ENCODE results near the gene MRPL18.
"Not testable (repeated sequence)": the region's sequence is repeated elsewhere in the genome, so short reads cannot be mapped to it uniquely, and the experiment has no call there.

The MRPL18 gene

GRCh38 chr6:159772196-159772595 is 18.1 kb upstream of the MRPL18 start:
- no peak for DNase-seq (ENCODE audit: low read depth, low spot score)

- no peak for DNase-seq (ENCODE audit: low read depth, low spot score)
Measured at GRCh38 chr6:159777240-159777904, 12.9 kb upstream of the MRPL18 start.

DNA sequence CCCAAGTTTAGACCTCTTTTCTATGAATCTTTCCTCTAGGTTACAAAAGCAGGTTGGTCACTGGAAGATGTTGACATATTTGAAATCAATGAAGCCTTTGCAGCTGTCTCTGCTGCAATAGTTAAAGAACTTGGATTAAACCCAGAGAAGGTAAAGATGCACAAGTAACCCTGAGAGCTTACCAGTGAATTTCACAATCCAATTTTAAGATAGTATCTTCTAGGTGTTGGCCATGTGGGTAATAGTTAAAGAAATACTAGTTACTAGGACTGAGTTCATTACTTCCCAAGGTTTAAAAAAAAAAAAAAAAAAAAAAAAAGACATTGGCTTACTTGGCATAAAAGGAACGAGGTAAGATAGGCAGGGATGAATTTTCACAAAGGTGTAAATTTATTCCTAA is 12.1 kb upstream of the MRPL18 start:
- DNase-seq (ENCODE audit: low read depth, low spot score): no peak

DNA sequence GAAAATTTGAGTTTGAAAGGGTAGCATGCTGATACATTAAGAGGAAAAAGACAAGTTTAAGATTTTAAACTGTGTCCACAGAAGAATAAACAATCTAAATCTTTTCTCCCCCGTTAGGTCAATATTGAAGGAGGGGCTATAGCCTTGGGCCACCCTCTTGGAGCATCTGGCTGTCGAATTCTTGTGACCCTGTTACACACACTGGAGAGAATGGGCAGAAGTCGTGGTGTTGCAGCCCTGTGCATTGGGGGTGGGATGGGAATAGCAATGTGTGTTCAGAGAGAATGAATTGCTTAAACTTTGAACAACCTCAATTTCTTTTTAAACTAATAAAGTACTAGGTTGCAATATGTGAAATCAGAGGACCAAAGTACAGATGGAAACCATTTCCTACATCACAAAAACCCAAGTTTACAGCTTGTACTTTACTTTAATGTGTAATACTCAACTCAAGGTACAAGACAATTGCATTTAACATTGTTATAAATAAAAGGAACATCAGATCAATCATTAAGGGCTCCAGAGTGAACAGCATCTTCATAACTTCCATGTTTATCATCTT is 11.6 kb upstream of the MRPL18 start:
- no peak for DNase-seq (ENCODE audit: low read depth, low spot score)

DNA sequence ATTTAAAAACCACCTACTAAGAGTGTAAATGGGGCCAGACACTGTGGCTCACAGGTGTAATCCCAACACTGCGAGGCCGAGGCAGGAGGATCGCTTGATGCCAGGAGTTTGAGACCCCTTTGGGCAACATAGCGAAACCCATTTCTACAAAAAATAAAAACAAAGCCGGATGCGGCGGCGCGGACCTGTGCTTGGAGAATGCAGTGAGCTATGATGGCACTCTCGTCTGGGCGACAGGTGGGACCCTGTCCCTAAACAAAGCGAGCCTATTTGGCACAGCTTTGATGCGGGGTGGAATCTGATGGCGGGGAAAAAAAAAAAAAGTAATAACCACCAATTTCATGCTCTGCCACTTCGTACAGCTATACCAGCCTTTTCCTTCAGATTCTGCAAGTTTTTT is 2.0 kb upstream of the MRPL18 start:
- no peak for DNase-seq (ENCODE audit: low read depth, low spot score)

DNA sequence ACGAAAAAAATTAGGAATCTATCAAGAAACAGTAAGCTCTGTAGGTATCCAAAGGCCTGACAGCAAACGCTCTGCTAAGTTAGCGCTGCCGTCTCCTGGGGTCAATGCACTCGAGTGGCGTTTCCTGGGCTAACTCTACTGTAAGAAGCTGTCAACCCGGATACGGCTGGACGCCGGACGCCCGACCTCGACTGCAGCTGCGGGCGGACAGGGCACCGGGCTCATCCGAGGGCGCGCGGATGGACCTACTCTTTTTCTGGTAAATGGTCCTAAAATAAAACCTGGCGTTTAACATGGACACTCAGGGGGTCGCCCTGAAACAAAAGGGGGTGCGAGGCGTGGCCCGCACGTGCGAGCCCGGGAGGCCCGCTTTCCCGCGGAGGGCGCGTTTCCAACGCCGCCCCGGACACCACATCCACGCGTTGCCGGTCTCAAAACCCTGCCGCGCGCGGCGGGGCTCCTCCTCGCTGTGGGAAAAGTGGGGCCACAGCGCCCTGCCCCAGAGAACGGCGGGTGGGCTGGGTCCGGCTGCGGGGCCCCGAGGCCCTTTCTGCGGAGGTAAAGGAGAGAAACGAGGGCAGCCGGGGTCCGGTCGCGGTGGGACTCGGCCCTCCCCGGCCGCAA is 1.4 kb upstream of the MRPL18 start:
- DNase-seq (ENCODE audit: low read depth, low spot score): no peak

DNA sequence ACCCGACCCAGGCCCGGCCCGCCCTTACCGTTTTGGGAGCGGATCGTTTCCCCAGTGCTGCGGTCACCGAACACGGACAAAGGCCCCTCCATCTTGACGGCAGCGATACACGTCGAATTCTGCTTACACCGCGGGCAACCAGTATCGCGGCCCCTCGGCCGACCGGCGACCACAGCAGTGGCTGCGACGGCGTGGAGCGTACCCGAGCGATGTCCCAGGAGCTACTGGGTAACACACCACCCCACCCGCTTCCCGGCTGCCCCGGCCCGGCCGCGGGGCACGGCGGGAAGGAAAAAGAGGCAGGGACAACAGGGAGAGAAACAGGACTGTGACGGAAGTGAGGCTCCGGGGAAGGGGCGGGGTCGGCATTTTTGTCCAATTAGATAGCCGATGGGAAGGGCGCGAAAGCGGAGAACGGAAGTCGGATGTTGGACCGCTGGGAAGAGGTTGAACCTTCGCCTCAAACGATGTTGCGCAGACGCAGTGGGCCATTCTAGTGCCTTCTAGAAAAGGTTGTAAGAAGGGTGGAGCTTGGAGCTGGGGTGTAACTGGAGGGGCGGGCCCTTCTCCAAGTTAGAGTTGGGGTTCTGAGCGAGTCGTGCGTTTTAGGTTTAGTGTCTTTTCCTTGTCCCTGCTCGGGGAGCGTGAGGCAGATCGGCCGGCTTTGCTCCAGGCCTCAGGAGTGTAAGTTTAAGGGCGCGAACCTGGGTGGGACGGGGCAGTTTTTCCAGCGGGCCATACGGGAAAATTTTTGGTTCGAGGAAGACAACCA is 704 bp upstream of the MRPL18 start, which contains the start of gene TCP1:
TCP1 (minus strand) TSS at position 226 of the 772 bp plus-strand sequence; CDS start at position 92, 134 bp downstream.
- DNase-seq (ENCODE audit: low read depth, low spot score): peak; percentile 98

- DNase-seq (ENCODE audit: low read depth, low spot score): no peak
Measured at GRCh38 chr6:159790956-159791598, 810 bp downstream of the MRPL18 start.

DNA sequence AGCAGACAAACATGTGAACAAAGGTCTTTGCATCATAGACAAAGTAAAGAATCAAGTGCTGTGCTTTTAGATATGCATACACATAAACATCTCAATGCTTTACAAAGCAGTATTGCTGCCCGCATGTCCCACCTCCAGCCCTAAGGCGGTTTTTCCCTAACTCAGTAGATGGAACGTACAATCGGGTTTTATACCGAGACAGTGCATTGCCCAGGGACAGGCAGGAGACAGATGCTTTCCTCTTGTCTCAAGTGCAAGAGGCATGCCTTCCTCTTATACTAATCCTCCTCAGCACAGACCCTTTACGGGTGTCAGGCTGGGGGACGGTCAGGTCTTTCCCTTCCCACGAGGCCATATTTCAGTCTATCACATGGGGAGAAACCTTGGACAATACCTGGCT is 4.7 kb downstream of the MRPL18 start:
- DNase-seq (ENCODE audit: low read depth, low spot score): not testable (repeated sequence)

DNA sequence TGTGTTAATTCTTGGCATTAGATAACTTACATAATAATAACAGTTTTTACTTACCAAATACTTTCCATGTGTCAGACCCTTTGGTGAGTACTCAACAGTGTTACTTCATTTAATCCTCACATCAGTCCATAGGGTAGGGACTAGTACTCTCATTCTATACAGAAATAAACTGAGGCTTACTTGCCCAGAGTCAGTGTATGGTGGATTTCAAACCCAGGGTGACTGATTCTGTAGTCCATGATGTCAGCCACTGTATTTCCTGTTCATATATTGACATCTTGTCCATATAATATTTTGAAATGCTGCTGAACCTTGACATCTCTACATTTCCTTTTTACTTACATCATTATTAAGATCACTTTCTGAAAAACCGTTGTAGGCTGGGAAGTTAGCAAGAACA is 7.3 kb downstream of the MRPL18 start:
- no peak for DNase-seq (ENCODE audit: low read depth, low spot score)

DNA sequence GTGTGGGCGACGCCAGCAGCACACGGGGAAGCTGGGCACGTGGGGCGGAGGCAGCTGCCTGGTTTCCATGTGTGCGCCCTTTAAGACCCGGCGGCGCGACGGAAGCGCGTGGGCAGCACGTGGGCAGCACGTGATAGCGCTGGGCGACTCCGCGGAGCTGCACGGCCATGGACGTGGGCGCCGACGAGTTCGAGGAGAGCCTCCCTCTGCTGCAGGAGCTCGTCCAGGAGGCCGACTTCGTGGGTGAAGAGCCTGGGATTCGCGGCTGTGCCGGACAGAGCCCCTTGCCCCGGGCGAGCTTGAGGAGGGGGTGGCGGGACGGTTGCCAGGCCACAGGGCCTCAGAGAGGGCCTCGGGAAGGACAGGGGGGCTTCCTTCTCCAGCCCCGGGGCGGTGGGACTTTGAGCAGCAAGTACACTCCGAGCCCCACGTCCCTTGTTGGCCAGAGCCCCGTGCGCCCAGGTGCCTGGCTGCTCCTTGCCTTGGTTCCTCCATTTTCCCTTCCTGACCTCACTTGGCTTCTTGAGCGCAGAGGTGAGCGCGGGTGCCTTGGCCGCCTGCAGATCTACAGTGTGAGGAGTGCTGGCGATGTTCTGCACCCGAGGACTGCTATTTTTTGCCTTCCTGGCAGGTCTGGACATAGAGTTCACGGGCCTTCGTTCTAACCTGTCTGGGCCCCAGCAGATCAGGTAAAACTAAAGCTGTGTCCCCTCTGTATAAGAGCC is 10.0 kb downstream of the MRPL18 start, which contains the start of gene PNLDC1:
PNLDC1 (plus strand) TSS at position 136 of the 725 bp plus-strand sequence; CDS start at position 168, 32 bp downstream.
- DNase-seq (ENCODE audit: low read depth, low spot score): no peak

GRCh38 chr6:159801935-159802334 is 11.7 kb downstream of the MRPL18 start:
- no peak for DNase-seq (ENCODE audit: low read depth, low spot score)

GRCh38 chr6:159804504-159804903 is 14.2 kb downstream of the MRPL18 start:
- DNase-seq (ENCODE audit: low read depth, low spot score): no peak

- no peak for DNase-seq (ENCODE audit: low read depth, low spot score)
Measured at GRCh38 chr6:159805440-159806020, 15.3 kb downstream of the MRPL18 start.

GRCh38 chr6:159806021-159806458 is 15.8 kb downstream of the MRPL18 start:
- DNase-seq (ENCODE audit: low read depth, low spot score): no peak

DNA sequence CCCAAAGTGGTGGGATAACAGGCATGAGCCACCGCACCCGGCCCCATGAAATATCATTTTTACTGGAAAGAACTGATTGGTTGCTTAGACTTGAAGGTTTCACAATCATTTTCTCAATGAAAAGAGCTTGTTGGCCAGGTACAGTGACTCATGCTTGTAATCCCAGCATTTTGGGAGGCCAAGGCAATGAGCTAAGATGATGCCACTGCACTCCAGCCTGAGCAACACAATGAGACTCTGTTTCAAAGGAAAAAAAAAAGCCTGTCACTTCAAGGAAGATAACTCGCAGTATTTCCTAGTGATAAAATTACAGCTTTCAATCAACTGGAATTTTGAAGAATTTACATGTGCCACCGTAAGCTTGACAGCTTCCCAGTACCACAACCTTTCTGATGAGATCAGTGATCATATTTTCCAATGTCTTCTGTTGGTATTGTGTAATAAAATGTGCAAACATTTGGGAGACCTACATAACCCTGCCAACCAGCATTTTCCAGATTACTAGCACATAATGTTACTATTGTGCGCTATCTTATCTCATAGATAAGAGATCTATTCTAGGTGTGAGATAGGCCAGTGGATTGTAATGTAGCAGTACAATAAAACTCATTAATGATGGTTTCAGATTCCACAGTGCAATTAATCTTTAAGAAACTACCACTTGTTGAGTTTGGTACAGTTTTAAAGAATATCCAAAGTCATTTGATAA is 17.0 kb downstream of the MRPL18 start:
- DNase-seq (ENCODE audit: low read depth, low spot score): no peak

DNA sequence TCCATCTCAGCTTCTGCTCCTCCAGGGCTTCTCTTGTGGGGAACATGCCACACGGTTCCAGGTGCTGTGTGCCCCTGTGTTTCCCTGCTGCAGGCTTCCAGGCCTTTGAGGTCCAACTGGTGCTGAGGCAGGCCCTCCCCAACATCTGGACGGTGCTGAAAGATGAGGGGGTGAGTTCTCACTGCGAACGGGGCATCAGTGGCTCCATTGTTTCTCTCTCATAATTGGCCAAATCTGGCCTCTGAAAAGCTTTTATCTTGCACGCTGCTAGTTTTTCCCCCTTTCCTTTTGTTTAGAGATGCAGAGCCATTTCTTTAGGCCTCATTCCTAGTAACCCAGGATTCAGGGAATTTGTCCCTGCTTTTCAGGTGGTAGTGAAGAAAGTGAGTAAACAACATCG is 18.4 kb downstream of the MRPL18 start:
- no peak for DNase-seq (ENCODE audit: low read depth, low spot score)

DNA sequence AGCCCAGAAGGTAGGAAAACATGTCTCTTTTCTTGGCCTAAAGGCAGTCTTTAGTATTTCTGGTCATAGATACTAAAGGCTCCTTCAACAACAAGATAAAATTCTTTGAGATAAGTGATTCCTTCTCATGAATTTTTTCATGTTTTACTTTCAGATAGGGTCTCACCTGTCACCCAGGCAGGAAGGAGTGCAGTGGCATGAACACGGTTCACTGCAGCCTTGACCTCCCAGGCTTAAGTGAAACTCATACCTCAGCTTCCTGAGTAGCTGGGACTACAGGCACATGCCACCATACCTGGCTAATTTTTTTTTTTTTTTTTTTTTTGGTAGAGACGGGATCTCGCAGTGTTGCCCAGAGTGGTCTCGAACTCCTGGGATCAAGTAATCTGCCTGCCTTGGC is 18.9 kb downstream of the MRPL18 start:
- no peak for DNase-seq (ENCODE audit: low read depth, low spot score)

DNA sequence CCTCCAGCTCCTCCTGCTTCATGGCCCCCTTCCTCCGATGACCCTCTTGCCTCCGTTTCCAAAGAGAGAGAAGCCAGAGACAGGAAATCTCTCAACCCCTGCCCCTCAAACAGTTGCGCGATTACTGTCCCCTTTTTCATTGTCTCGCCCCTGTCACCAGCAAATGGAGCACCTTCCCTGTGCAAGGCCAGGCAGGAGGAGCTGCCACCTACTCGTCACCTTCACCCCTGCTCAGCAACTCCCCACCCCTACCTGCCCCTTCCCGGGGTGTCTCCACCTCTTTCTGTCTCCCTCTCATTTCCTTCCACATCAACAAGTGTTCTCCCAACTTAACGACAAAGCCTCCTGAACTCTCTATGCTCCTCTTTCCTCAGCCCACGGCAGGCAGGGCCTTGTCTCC is 23.5 kb downstream of the MRPL18 start:
- DNase-seq (ENCODE audit: low read depth, low spot score): no peak

DNA sequence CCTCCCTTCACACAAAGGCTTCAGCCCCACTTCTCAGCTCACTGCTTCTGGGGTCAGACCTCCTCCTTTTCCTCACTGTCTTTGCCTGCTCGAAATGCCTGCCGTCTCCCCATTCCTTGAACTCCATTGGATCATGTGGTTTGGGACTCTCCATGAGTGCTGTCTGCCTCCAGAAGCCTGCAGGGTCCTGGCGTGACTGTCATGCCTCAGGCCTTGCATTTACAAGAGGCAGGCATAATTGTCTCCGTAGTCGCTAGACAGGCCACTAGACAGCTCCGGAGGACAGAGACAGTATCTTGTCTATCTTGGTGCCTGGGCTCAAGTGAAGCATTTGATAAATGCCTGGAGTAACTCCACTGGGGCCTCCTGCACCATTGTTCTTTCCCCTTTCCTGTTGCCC is 25.1 kb downstream of the MRPL18 start:
- no peak for DNase-seq (ENCODE audit: low read depth, low spot score)

Data from brain pericyte (primary cell).